Liver (tissue), 3 donors: Measurements from ENCODE around the gene NEAT1.

Source experiments
- FOXA1 ChIP-seq: IDR thresholded peaks from 2 replicates; pipeline ENCODE4 v1.6.1; 2016; ENCODE audit warnings: antibody characterized with exemption
- FOXA2 ChIP-seq: IDR thresholded peaks from 2 replicates; pipeline ENCODE4 v1.6.1; 2016; ENCODE audit warnings: antibody characterized with exemption
- GABPA ChIP-seq, 2 donors: IDR thresholded peaks in 1 of 2; conservative IDR thresholded peaks in 1 of 2; 2 replicates each; pipeline ENCODE4 v1.6.1; 2016; ENCODE audit warnings: antibody characterized with exemption in 2 of 2, mild to moderate bottlenecking in 1 of 2, moderate library complexity in 1 of 2
- HNF4A ChIP-seq, 2 donors: conservative IDR thresholded peaks; 2 replicates each; pipeline ENCODE4 v1.6.1; 2016; ENCODE audit warnings: antibody characterized with exemption in 2 of 2, mild to moderate bottlenecking in 2 of 2
- JUND ChIP-seq, 2 donors: IDR thresholded peaks; 2 replicates each; pipeline ENCODE4 v1.6.1; 2016; ENCODE audit warnings: antibody characterized with exemption in 2 of 2
- RAD21 ChIP-seq, 2 donors: IDR thresholded peaks; 2 replicates each; pipeline ENCODE4 v1.6.1; 2016; ENCODE audit warnings: antibody characterized with exemption in 2 of 2, mild to moderate bottlenecking in 2 of 2
- TAF1 ChIP-seq: conservative IDR thresholded peaks from 2 replicates; pipeline ENCODE4 v1.6.1; 2016; ENCODE audit warnings: antibody characterized with exemption, mild to moderate bottlenecking
- YY1 ChIP-seq: IDR thresholded peaks from 2 replicates; pipeline ENCODE4 v1.6.1; 2016; ENCODE audit warnings: antibody characterized with exemption, mild to moderate bottlenecking
- TF ChIP-seq, protein P1 (sequence below): IDR thresholded peaks from 2 replicates; pipeline ENCODE4 v1.6.1; 2016; ENCODE audit warnings: antibody characterized with exemption
- TF ChIP-seq, protein P2 (sequence below): fragments of 150-350 bp; IDR thresholded peaks from 2 replicates; pipeline ENCODE4 v1.5.1; 2017; ENCODE audit warnings: improper control_type of control experiment, low read depth, low read length; ENCODE audit not compliant: missing input control
- TF ChIP-seq, protein P3 (sequence below): IDR thresholded peaks from 2 replicates; pipeline ENCODE4 v1.6.1; 2016; ENCODE audit warnings: antibody characterized with exemption
- donor health status: healthy.
- donor health status: healthy.

DNA sequence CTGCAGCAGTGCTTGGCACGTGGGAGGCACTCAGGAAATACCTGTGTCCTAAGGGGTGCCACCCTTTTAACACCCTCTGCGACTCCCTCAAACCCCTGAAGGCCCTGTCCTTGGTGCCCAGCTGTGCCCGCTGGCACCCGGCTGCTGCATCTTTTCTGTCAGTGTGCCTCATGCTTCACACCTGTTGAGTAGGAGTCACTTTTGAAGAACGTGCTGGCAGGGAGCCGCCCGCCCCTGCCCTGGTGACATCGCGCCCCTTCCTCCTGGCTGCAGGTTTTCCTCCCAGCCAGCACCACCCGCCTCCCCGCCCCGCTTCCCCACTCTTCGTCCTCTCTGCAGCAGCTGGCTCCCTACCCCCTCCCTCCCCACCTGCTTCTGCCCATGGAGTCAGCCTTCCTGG is 18.4 kb upstream of the NEAT1 start:
- TF ChIP-seq JUND (IDR thresholded peaks at IDR 0.05) (no peak), GABPA (IDR thresholded peaks at IDR 0.05 in 1 of 2, conservative IDR thresholded peaks at IDR 0.05 in 1 of 2) (no peak), HNF4A (conservative IDR thresholded peaks at IDR 0.05) (no peak), RAD21 (IDR thresholded peaks at IDR 0.05) (no peak), FOXA2 (no peak), FOXA1 (no peak), YY1 (no peak), TAF1 (no peak)
- TF ChIP-seq, protein P1, sequence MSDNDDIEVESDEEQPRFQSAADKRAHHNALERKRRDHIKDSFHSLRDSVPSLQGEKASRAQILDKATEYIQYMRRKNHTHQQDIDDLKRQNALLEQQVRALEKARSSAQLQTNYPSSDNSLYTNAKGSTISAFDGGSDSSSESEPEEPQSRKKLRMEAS = no peak
- TF ChIP-seq, protein P2, sequence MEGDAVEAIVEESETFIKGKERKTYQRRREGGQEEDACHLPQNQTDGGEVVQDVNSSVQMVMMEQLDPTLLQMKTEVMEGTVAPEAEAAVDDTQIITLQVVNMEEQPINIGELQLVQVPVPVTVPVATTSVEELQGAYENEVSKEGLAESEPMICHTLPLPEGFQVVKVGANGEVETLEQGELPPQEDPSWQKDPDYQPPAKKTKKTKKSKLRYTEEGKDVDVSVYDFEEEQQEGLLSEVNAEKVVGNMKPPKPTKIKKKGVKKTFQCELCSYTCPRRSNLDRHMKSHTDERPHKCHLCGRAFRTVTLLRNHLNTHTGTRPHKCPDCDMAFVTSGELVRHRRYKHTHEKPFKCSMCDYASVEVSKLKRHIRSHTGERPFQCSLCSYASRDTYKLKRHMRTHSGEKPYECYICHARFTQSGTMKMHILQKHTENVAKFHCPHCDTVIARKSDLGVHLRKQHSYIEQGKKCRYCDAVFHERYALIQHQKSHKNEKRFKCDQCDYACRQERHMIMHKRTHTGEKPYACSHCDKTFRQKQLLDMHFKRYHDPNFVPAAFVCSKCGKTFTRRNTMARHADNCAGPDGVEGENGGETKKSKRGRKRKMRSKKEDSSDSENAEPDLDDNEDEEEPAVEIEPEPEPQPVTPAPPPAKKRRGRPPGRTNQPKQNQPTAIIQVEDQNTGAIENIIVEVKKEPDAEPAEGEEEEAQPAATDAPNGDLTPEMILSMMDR = no peak
- TF ChIP-seq, protein P3, sequence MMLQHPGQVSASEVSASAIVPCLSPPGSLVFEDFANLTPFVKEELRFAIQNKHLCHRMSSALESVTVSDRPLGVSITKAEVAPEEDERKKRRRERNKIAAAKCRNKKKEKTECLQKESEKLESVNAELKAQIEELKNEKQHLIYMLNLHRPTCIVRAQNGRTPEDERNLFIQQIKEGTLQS = no peak
